NCI-H446 (cell line): Measurements from ENCODE around the gene OLFM3.

Experiments used
- DNase-seq, 2 experiments: peaks; one replicate each; lab custom pipeline; 2025; lab: John Stamatoyannopoulos, UW

Gene OLFM3

DNA sequence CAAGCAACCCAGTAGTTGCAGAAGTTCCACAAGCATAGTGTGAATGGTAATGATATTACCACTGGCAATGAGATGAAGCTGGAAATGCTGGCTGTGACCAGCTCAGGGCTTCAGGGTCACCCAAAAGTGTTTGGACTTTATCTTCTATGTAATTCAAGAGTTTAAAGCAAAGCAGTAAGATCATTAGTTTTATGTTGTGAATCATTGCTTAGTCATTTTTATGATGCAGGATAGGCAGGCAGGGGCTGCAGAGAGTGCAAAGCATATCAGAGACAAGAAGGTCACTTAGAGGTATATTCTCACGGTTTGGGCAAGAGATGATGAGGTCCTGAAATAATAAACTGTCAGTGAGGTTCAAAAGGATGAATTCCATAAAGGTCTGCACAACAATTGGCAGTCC lies 147.4 kb downstream of the OLFM3 start:
- DNase-seq: no peak

GRCh38 chr1:101847626-101848025 lies 149.1 kb downstream of the OLFM3 start:
- no peak for DNase-seq

- DNase-seq: peak; percentile 15 to 51
These were observed 149.9 kb downstream of the OLFM3 start for GRCh38 chr1:101846820-101847219.

- DNase-seq: no peak
These were observed 153.6 kb downstream of the OLFM3 start for GRCh38 chr1:101843160-101843559.

- DNase-seq: peak in 1 of 2 experiments; percentile 20
These were observed 154.9 kb downstream of the OLFM3 start for GRCh38 chr1:101841824-101842223.

DNA sequence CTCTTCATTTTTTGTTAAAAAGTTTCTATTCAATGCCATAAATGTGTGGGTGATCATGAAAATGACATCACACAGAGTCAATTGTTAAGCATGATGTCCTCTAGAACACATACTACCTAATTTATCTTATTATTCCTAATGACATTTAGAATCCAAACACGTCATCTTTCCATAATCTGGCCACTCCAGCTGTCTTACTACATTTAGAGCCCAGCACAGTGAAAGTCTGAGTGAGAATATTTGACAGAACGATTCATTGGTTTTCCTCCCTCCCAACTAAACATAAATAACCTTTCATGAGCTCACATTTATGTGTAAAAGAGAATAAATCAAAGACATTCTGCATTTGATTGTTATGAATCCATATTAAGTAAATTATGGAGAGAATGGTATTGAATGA lies 160.7 kb downstream of the OLFM3 start:
- no peak for DNase-seq

GRCh38 chr1:101833312-101833711 lies 163.4 kb downstream of the OLFM3 start:
- no peak for DNase-seq

DNA sequence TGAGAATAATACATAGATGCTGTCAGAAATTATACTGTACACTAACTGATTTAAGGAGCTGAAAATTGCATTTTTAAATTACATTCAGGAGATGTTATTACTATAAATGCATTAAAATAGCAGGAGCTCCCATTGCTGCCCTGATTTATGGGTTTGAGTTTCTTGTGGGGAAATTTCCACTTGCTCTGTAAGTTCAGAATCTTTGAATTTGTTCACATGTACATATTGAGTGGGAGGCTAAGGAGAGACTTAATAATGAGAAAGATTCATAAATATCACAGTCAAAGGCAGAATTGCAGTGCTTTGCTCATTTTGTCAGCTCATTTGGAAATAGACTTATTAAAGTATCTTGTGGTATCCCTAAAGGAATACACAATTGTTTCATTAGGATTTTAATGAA lies 170.3 kb downstream of the OLFM3 start:
- no peak for DNase-seq

DNA sequence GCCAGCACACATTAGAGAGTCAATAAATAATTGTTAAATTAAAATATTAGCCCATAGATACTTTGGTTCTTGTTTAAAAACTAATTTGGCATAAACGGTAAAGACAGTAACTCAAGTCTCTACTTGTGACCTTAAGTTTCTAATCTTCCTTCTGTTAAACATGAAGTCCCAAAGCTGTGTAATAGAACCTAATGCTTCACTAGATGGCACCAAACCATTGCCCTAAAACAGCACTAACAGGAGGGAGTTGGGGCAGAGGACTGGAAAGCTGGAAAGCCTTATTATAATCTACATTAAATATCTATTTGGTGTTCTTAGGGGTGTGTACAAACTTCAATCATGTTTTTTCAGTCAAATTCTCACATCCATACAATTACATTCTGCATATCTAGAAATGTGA lies 176.7 kb downstream of the OLFM3 start:
- peak; percentile 72 to 83 for DNase-seq

- DNase-seq: no peak
These were observed 180.5 kb downstream of the OLFM3 start for GRCh38 chr1:101816262-101816661.

DNA sequence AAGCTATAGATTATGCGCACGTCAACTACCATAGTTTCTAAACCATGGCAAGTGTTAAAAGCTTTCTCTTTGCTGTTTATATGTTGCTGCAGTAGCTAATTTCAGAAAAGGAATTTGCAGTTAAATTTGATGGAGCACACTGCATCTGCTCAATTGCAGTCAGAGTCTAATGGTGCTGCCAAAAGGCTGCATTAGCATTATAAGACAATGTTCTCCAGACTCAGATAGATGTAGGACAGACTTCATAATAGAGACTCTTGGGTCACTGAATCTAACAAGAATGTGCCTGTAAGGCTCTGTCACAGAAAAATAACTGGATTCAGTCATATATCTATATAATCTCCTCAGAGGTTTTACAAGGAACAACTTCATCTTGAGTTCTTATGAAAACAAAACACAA lies 198.3 kb downstream of the OLFM3 start:
- no peak for DNase-seq

DNA sequence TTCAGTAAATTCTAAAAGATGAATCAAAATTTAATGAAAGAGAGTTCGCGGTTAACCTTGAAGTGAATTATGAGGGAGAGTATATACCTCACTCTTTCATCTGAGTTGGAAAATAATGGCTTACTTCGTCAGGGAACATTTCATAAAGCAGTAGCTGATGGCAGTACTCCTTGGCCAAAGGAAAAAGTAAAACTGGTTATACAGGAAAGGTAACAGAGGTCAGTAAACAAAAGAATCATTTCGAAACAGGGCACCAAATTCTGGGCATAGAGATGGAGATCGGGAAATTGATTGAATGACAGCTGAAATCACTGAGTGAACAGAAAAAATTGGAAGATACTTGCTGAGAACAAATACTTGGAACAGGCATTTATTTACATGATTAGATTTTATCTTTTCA lies 199.0 kb downstream of the OLFM3 start:
- DNase-seq: no peak

GRCh38 chr1:101781201-101781831 lies 215.4 kb downstream of the OLFM3 start:
- peak; percentile 72 to 91 for DNase-seq

DNA sequence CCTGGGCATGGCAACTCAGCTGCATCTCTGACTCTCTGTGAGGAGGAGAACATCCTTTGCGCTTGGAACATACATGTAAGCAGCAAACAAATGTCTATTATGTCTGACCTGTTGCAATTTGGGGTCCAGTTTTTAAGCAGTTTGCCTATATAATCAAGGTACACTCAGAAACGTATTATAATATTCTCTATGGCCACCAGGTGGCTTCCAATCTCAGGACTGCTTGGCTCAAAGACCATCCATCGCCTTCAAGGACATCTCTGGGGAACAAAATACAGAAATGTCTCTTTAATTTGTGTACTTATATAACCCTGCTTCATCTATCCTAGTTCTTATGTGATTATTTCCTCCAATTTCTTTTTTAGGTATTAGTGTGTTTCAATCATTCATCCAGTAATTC lies 227.2 kb downstream of the OLFM3 start:
- peak in 1 of 2 experiments; percentile 59 for DNase-seq

GRCh38 chr1:101757985-101758384 lies 238.7 kb downstream of the OLFM3 start:
- no peak for DNase-seq

GRCh38 chr1:101756411-101756810 lies 240.3 kb downstream of the OLFM3 start:
- DNase-seq: no peak
